ENCODE data around the gene CDK6. TPM values are rescaled to one million over a fixed set of nuclear protein-coding genes. Genes with fewer than 3 reads are reported as not detected.

The CDK6 gene
- total and polyA plus RNA-seq, 9 of the 15 experiments (the other 6 are each of a cell fraction or from before 2014, with no cell fraction given): 7.6 to 109 (median 44.4) TPM

DNA sequence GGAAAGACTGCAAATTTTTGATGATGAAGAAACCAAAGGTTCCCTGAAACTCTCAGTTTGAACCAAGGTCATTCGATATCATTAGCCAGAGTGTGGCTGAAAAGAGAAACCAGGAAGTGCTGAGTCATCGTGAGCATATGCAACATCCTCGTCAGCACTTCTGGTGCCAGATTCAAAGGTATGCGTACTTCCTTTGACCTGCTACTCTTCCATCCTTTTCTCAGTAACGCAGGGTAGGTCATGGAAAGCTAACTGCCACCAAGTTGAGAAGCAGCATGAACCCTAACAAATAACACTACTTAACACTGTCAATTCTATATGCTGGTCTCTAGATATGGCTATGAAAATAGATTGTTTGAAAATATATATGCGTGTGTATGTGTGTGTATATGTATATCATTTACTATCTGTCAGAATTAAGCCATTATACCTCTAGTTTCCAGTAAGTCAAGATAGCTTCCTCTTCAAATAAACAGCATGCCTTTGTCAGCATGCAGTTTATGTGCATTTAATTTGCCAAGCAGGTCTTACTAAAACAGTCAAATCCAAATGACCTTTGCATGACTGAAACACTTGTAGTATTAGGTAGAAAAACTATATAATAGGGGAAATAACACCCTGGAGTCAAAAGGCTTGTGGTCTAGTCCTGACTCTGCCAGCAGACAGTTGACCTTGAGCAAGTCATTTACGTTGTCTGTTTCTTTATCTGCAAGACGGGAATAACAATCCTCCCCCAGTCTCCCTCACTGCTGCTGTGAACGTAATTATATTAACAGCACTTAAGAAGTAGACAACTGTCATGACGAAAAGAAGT is 26.4 kb downstream of the CDK6 start (continued):
- 0 out of 2 replicates have a peak, but pooled peaks have one; percentile 36 for TF ChIP-seq ZNF644 (tag; IDR thresholded peaks at IDR 0.05; ENCODE audit: low read depth)
- peak; percentile 7; the same call in 1 of the 2 replicates for TF ChIP-seq STAT5A (IDR thresholded peaks at IDR 0.05; ENCODE audit: borderline replicate concordance, low read length)
- peak; percentile 53 for TF ChIP-seq ATF7 (IDR thresholded peaks at IDR 0.05)
- TF ChIP-seq THRA (IDR thresholded peaks at IDR 0.05): no peak
- peak; percentile 66 for TF ChIP-seq FOXM1 (IDR thresholded peaks at IDR 0.05; ENCODE audit: low read depth)
- TF ChIP-seq FOXM1 (CRISPR knock-in tag; IDR thresholded peaks at IDR 0.05; ENCODE audit: low read depth): no peak
- peak; percentile 46 for TF ChIP-seq DACH1 (IDR thresholded peaks at IDR 0.05; ENCODE audit: partially characterized antibody)
- peak; percentile 58; the same call in 1 of the 2 replicates for TF ChIP-seq ZKSCAN8 (CRISPR knock-in tag; IDR thresholded peaks at IDR 0.05)
- TF ChIP-seq ZNF583 (CRISPR knock-in tag; IDR thresholded peaks at IDR 0.05): peak; percentile 67; the same call in 1 of the 2 replicates
- TF ChIP-seq, protein P1, sequence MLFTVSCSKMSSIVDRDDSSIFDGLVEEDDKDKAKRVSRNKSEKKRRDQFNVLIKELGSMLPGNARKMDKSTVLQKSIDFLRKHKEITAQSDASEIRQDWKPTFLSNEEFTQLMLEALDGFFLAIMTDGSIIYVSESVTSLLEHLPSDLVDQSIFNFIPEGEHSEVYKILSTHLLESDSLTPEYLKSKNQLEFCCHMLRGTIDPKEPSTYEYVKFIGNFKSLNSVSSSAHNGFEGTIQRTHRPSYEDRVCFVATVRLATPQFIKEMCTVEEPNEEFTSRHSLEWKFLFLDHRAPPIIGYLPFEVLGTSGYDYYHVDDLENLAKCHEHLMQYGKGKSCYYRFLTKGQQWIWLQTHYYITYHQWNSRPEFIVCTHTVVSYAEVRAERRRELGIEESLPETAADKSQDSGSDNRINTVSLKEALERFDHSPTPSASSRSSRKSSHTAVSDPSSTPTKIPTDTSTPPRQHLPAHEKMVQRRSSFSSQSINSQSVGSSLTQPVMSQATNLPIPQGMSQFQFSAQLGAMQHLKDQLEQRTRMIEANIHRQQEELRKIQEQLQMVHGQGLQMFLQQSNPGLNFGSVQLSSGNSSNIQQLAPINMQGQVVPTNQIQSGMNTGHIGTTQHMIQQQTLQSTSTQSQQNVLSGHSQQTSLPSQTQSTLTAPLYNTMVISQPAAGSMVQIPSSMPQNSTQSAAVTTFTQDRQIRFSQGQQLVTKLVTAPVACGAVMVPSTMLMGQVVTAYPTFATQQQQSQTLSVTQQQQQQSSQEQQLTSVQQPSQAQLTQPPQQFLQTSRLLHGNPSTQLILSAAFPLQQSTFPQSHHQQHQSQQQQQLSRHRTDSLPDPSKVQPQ (CRISPR knock-in tag; IDR thresholded peaks at IDR 0.05; ENCODE audit: borderline replicate concordance): no peak
- TF ChIP-seq PHF20 (IDR thresholded peaks at IDR 0.05; ENCODE audit: partially characterized antibody): no peak
- TF ChIP-seq DMBX1 (CRISPR knock-in tag; IDR thresholded peaks at IDR 0.05; ENCODE audit: borderline replicate concordance): peak; percentile 93
- peak; percentile 76 for TF ChIP-seq CREB3 (tag; conservative IDR thresholded peaks at IDR 0.05; ENCODE audit: low read depth)
- TF ChIP-seq ARNT (IDR thresholded peaks at IDR 0.05): peak; percentile 82 to 84; a peak in 3 of 4 replicates
- peak; percentile 64; the same call in 1 of the 2 replicates for TF ChIP-seq KLF6 (CRISPR knock-in tag; IDR thresholded peaks at IDR 0.05; ENCODE audit: borderline replicate concordance)
- no peak for TF ChIP-seq ZNF133 (CRISPR knock-in tag; IDR thresholded peaks at IDR 0.05)
- no peak for TF ChIP-seq FIP1L1 (IDR thresholded peaks at IDR 0.05; ENCODE audit: low read depth, low read length, poor library complexity, severe bottlenecking)
- TF ChIP-seq ZNF766 (CRISPR knock-in tag; conservative IDR thresholded peaks at IDR 0.05): peak; percentile 93
- TF ChIP-seq CEBPB (tag; IDR thresholded peaks at IDR 0.05): peak; percentile 87

Measured in K562 (cell line).